NCI-H2029 treated with DMSO at 0.1 percent for 48 hours (cell line): ENCODE results near the gene PRKCI.
"Not testable (repeated sequence)": the region's sequence is repeated elsewhere in the genome, so short reads cannot be mapped to it uniquely, and the experiment has no call there.

Experiments used
- DNase-seq: peaks from one replicate; lab custom pipeline; 2025; lab: John Stamatoyannopoulos, UW

PRKCI gene

DNA sequence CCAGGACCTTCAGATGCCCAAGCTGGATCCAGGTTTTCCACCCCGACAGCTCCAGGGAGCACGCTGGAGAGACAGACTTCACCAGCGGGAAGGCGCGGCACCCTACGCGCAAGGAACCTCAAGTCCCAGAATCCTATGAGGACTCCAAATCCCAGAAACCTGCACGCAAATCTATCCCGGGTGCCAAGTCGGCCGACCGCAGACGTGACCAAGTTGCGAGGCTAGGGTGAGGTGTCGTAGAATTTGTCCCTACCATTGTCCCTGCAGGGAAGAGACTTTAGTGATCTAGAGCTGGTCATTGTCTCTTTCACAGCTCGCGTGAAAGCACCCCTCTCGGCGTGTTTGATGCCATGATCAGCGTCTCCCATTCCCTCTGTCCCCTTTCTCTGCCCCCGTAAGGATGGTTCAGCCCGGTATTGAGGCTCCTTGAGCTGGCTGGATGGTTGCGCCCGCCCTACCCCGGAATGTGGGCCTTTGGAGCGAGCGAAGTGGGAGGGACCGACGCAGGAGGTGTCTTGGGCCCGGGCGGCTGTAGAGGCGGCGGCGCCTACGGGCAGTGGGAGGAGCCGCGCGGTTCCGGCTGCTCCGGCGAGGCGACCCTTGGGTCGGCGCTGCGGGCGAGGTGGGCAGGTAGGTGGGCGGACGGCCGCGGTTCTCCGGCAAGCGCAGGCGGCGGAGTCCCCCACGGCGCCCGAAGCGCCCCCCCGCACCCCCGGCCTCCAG lies at the start of gene PRKCI:
Gene PRKCI, plus strand, starts transcription at position 501 of the 723 bp plus-strand sequence. CDS start 246 bp downstream, outside the sequence.
- peak; percentile 96 for DNase-seq

- no peak for DNase-seq
Observed at GRCh38 chr3:170178651-170179050, 43.6 kb upstream of the PRKCI start.

- no peak for DNase-seq
Observed at GRCh38 chr3:170179432-170179831, 42.8 kb upstream of the PRKCI start.

DNA sequence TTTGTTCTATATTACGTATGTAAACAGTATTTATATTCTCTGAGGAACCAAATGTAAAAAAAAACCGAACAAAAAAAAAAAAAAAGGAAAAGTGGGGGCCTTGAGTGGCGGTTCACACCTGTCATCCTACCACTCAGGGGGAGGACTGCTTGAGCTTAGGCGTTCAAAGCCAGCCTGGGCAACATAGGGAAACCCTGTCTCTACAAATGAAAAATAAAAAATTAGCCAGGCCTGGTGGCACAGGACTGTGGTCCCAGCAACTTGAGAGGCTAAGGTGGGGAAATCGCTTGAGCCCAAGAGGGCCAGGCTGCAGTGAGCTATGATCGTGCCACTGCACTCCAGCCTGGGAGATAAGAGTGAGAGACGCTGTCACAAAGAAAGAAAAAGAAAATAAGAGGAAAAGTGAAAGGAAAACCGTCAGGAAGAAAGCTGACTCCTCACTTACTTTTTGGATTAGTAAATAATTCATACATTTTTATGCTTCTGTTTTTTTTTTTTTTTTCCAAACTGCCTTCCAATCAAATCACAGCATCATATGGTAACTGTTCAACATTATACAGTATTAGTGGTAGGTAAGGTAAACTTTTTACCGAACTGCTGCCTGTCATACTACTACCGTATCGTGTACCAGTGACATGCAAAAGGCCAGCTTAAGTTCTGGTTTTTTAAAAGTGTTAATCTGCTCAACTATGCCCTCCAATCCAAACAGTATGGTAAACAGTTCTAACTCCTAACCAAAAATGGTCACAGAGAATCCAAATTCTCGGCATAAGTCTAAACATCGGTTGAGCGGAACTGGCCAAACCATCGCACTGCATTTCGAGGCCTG lies 41.9 kb upstream of the PRKCI start:
- no peak for DNase-seq

DNA sequence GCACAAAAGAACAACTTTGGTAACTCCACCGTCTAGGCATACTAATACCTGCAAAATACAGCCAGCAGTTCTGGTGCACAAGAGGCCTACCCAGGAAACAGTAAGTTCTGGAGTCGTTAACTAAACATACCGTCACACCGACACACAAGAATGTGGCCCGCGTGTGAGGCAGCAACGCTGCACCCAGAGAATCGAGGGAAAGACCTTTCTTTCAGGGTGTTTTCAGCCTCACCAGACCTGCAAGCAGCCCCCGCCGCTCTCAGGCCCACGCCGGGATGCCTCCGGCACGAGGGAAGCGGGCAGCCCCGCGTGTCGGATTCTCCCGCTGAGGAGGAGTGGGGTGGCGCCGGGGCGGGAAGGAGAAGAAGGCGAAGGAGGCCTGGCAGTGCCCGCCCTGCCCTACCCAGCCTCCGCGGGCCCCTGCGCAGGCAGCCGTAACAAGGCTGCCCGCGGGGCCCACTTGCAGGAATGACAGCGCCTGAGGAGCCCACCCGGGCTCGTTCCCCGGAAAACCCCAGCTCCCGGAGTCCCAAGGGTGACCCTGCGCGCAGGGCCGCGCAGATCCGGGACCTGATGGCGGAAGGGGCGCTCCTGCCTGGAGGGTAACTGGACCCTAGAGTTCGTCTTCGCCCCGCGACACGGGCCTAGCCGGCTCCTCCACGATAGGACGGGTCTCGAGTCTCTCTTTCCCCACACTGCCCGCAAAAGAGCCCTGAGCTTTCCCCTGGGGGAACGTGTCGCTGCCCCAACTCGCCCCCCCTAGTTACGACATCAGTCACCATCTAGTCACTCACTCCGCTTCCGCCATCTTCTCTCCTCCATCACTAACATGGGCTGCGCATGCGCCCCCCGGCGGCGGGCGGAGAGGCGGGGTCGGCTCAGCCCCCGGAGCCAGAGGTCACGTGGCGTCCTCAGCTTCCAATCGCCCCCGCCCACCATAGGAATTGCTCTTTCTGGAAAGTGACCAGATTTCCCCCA lies 41.0 kb upstream of the PRKCI start, which contains the start of gene PHC3:
Gene PHC3, minus strand, starts transcription at position 826 of the 978 bp plus-strand sequence. Its CDS starts 18 bp downstream, at position 808.
- peak; percentile 84 for DNase-seq

DNA sequence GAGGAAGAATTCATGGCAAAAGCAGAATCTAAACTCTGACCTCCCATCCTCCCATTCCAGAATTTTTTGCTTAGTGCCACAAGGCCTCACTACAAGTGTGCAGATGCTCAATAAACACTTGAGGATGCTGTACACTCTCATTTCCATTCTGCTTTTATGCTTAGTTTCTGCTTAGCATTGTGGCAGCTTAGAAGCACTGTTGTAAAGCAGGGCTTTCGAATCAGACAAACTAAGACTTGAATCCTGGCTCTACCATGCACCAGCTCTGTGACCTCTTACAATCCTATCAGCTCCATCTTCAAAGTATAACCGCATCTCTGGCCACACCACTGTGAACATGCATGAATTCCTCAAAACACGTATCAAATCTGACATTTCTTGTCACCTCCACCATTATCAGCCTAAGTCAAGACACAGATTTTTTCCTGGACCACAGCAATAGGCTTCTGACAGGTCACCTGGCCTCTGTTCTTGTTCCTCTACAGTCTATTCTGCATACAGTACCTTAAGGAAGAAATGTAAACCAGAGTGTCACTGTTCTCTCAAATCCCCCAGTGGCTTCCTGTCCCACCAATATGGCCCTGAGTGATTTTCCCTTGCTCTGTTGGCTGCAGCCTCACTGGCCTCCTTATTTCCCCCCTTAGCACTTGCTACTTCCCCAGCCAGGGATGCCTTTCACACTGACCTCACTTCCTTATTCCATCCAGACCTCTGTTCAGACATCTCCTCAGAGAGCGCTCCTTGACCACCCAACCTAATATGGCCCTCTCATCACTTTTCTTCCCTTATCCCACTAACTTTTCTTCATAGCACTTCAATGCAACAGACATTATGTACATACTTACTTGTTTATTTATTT lies 32.6 kb upstream of the PRKCI start:
- DNase-seq, result no peak

GRCh38 chr3:170195759-170196158 lies 26.5 kb upstream of the PRKCI start:
- DNase-seq, result not testable (repeated sequence)

DNA sequence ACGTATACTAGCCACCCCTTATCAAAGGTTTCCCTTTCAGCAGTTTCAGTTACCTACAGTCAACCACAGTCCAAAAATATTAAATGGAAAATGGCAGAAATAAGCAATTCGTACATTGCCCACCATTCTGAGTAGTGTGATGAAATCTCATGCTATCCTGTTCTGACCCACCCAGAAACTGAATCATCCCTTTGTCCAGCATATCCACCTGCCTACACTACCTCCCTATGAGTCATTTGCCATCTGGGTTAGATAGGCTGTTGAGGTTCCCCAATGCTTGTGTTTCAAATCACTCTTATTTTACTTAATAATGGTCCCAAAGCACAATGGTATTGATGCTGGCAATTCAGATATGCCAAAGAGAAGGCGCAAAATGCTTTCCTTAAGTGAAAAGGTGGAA lies 25.4 kb upstream of the PRKCI start:
- DNase-seq, result no peak

- DNase-seq, result no peak
Observed at GRCh38 chr3:170200987-170201386, 21.2 kb upstream of the PRKCI start.

- DNase-seq, result no peak
Observed at GRCh38 chr3:170201527-170201926, 20.7 kb upstream of the PRKCI start.

GRCh38 chr3:170203457-170203856 lies 18.8 kb upstream of the PRKCI start:
- DNase-seq, result no peak

DNA sequence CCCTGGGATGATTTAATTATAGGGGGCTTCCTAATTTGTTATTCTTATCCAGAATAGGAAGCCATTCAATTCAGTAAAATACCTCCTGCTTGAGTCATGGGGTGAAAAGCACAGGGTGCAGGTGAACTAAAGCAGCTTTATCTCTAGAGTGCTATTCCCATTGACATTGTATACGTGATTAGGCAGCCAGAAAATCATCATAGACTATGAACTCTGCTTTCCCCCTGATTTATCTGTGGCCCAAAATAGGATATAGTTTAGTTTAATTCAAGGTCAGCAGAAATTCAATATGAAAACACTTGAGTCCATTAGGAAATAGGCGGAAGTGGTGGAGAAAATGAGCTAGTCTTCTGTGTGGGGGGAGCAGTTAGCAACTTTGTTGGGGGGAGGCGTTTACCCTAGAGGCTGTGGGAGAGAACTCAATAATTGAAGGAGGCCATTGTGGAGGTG lies 18.2 kb upstream of the PRKCI start:
- DNase-seq, result no peak

GRCh38 chr3:170204509-170204908 lies 17.7 kb upstream of the PRKCI start:
- DNase-seq, result no peak

DNA sequence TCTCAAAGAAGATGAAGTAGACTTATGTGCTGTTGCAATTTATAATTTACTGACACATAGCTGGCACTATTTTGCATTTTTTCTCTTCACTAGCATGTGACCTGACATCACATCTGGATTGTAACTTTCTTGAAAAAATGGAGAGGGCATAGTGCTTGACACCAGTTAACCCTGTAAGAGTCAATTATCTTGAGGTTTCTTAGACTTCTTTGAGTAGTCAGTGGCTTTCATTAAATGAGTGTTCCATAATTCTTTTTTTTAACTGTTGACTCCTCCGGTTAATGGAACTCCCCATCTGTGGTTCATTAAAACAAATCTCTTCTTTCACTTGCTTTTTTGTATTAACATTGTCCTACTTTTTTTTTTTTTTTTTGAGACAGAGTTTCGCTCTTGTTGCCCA lies 16.9 kb upstream of the PRKCI start:
- DNase-seq, result no peak

GRCh38 chr3:170206164-170206762 lies 16.0 kb upstream of the PRKCI start:
- DNase-seq, result not testable (repeated sequence)

- DNase-seq, result no peak
Observed at GRCh38 chr3:170207717-170208116, 14.5 kb upstream of the PRKCI start.

DNA sequence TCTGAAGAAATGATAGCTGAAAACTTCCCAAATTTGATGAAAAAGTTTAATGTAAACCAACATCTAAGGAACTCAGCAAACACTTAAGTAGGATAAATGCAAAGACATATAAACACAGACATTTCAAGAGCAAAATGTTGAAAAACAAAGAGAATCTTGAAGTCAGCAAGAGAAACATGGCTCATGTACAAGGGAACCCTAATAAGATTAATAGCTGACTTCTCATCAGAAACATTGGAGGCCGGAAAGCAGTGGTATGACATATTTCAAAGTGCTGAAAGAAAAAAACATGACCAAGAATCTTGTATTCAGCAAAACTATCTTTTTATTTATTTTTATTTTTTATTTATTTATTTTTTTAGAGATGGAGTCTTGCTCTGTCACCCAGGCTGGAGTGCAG lies 10.6 kb upstream of the PRKCI start:
- no peak for DNase-seq

- DNase-seq, result no peak
Observed at GRCh38 chr3:170219850-170220249, 2.4 kb upstream of the PRKCI start.

DNA sequence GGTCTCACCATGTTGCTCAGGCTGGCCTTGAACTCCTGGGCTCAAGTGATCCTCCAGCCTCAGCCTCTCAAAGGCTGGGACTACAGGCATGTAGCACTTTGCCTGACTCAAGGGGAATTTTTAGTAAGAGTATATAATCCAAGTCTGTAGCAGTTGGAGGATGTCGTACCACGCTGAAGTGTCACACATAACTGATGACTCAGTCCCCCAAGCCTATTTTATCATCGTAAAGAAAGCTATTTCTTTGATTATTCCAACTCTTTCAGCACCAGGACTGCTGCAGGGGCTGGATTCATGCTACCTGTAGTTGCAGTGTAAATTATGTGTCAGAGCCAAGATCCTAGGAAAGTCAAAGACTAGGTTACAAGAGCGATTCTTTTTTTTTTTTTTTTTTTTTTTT lies 1.4 kb upstream of the PRKCI start:
- DNase-seq, result no peak
